Body of pancreas (tissue), 4 donors: ENCODE results near the gene NUP205.

Experiments
- CTCF ChIP-seq, 7 experiments: fragments of 450-650 bp in 4 of 7; fragments of 200-600 bp in 3 of 7; sonication (generic) in 3 of 7; IDR thresholded peaks; one replicate each; pipeline ENCODE4 v1.5.1; 2016 to 2019; ENCODE audit warnings: antibody characterized with exemption in 7 of 7
- POLR2A ChIP-seq, 3 donors: fragments of 450-650 bp; IDR thresholded peaks; one replicate each; pipeline ENCODE4 v1.6.1; 2016; ENCODE audit warnings: antibody characterized with exemption in 3 of 3, mild to moderate bottlenecking in 2 of 3

GRCh38 chr7:135518748-135519147 lies 39.0 kb upstream of the NUP205 start:
- TF ChIP-seq CTCF (IDR thresholded peaks at IDR 0.05) = no peak
- TF ChIP-seq POLR2A (IDR thresholded peaks at IDR 0.05) = no peak
